Kidney (tissue), 14 donors: ENCODE results near the gene NHLH1. TPM values are rescaled to one million over a fixed set of nuclear protein-coding genes. Genes with fewer than 3 reads are reported as not detected.

Experiments
- DNase-seq, 5 donors: peaks; one replicate each; pipeline ENCODE4 v3.0.0-alpha.2; 2013 to 2020
- FAIRE-seq: peaks from 2 replicates; lab custom pipeline; 2012; peaks lifted over from hg19 to GRCh38; lab: Jason Lieb, UNC
- H3K27ac ChIP-seq, 2 donors: one replicate each; pipeline ENCODE4 v1.7.0; 2013; ENCODE audit warnings: low read depth in 2 of 2, low read length in 2 of 2, inconsistent platforms in 1 of 2
- H3K27me3 ChIP-seq: one replicate; pipeline ENCODE4 v1.7.1; 2013; ENCODE audit warnings: low read length, inconsistent platforms; ENCODE audit not compliant: control insufficient read depth, insufficient read depth
- H3K36me3 ChIP-seq, 3 donors: one replicate each; pipeline versions ENCODE4 v1.7.0 to v1.7.1; 2013; ENCODE audit warnings: low read length in 3 of 3, control low read depth in 1 of 3, inconsistent platforms in 1 of 3; ENCODE audit not compliant: insufficient read depth in 3 of 3, control insufficient read depth in 2 of 3
- H3K4me1 ChIP-seq, 3 donors: one replicate each; pipeline versions ENCODE4 v1.7.0 to v1.7.1; 2013; ENCODE audit warnings: low read length in 3 of 3, inconsistent platforms in 1 of 3, low read depth in 1 of 3; ENCODE audit not compliant: control insufficient read depth in 2 of 3, insufficient read depth in 2 of 3
- H3K4me3 ChIP-seq, 3 donors: one replicate each; pipeline versions ENCODE4 v1.7.0 to v1.8.1; 2013; ENCODE audit warnings: low read length in 3 of 3, control low read depth in 1 of 3, inconsistent platforms in 1 of 3
- H3K9ac ChIP-seq, 3 donors: one replicate each; pipeline versions ENCODE4 v1.7.0 to v1.7.1; 2013; ENCODE audit warnings: low read length in 3 of 3, control low read depth in 1 of 3, inconsistent platforms in 1 of 3
- H3K9me3 ChIP-seq, 3 donors: one replicate each; pipeline versions ENCODE4 v1.7.0 to v1.7.1; 2013; ENCODE audit warnings: low read length in 3 of 3, control low read depth in 1 of 3, inconsistent platforms in 1 of 3; ENCODE audit not compliant: control insufficient read depth in 2 of 3, insufficient read depth in 1 of 3
- intact Hi-C: fragments of 100-400 bp; cut with DNase I; formaldehyde crosslinking; loops from one replicate; pipeline ENCODE4 v1.11.1; 2022
- polyA plus RNA-seq: library from polyadenylated mRNA; stranded (reverse); fragments of 350-450 nt; fragmentation: Illumina TruSeq; extraction: RNeasy Lipid Tissue Mini Kit (QIAGEN cat#74804); gene quantifications from one replicate; pipeline ENCODE4 v1.2.3, GENCODE V29; 2014; ENCODE audit warnings: low read depth, low replicate concordance; ENCODE audit not compliant: insufficient read depth
- total RNA-seq: library from RNA; stranded (reverse); fragmentation: NEBNext Ultra II Directional; extraction: Animal tissue kit (Norgen Biotek cat#: 25700); gene quantifications from one replicate; pipeline ENCODE4 v1.2.1, GENCODE V29; 2021
- TF ChIP-seq, protein P1 (sequence below): IDR thresholded peaks from 3 replicates; pipeline ENCODE4 v1.5.1; 2012; ENCODE audit warnings: mild to moderate bottlenecking, moderate library complexity, borderline replicate concordance; ENCODE audit not compliant: insufficient read depth; ENCODE audit errors: extremely low read depth
- donor health status: control.
- donor health status: control.
- donor health status: control.
- donor health status: control.
- donor health status: control.
- donor health status: DM: yes; HTN: yes; CAD: no.
- donor health status: Normal renal cell carcinoma (clear cell type).

The NHLH1 gene
- total and polyA plus RNA-seq, 2 donors from 2014 or later = 0.09 TPM; not detected in 1

DNA sequence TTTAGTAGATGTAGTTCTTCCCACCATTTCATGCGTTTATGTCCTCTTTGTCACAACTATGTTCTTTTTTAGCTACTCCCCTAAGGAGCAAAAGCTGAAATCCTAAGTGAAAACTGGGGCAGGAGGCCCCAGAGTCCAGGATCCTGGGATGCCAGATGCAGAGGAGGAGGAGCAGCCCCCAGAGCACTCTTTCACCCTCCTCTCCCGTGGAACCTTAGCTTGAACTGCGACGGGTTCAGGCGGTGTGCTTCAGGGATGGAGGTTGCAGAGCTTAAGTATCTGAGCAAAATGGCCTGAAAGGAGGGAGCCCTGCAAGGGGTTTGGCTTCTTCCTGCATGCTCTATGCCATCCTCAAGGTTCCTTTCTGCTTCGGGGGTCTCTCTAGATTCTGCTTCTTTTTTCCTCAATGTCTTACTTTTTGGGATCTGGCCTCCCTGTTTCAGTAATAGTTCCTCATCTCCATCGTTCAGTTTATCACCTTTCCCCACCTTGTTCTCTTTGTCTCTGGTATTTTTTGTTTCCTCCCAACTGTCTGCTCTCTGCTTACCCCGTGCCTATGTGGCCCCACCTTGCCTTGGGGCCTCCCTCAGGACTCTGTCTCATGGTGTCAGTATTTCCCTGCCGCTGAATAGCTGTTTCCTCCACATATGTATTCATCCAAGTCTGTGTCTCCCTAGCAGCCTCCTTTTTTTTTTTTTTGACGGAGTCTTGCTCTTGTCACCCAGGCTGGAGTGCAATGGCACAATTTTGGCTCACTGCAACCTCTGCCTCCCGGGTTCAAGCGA lies 2.7 kb upstream of the NHLH1 start:
- TF ChIP-seq, protein P1, sequence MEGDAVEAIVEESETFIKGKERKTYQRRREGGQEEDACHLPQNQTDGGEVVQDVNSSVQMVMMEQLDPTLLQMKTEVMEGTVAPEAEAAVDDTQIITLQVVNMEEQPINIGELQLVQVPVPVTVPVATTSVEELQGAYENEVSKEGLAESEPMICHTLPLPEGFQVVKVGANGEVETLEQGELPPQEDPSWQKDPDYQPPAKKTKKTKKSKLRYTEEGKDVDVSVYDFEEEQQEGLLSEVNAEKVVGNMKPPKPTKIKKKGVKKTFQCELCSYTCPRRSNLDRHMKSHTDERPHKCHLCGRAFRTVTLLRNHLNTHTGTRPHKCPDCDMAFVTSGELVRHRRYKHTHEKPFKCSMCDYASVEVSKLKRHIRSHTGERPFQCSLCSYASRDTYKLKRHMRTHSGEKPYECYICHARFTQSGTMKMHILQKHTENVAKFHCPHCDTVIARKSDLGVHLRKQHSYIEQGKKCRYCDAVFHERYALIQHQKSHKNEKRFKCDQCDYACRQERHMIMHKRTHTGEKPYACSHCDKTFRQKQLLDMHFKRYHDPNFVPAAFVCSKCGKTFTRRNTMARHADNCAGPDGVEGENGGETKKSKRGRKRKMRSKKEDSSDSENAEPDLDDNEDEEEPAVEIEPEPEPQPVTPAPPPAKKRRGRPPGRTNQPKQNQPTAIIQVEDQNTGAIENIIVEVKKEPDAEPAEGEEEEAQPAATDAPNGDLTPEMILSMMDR = no peak
- Histone ChIP-seq H3K27ac (no peak overlapping the region), H3K9me3 (no peaks in the 10 kb centered on the region), H3K4me3 (no peak overlapping the region), H3K36me3 (peaks cover 0 to 5% (median 2%) of the 10 kb centered on the region in 3 donors), H3K4me1 (no peaks in the 10 kb centered on the region), H3K27me3 (no peaks in the 10 kb centered on the region), H3K9ac (no peak overlapping the region)
- intact Hi-C loops = no loop called here
- no peak for DNase-seq
- no peak for FAIRE-seq

DNA sequence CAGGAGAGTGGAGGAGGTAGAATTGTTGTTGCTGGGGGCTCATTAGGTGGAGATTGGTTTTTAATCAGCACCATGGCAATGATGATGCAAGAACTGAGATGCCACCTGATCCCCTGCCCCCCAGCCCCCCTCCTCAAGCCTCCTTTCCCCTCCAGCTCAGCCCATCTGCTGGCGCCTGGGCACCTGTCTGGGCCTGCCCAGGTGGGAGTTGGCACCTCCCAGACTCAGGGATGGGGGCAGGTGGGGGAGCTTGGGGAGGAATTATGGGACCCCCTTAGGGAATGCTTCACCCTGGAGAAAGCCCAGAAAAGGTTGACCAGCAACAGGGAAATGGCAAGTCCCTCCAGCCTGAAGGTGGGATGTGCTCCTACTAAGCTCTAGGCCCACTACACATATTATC lies 1.5 kb upstream of the NHLH1 start:
- H3K27me3 ChIP-seq = no peaks in the 10 kb centered on the region
- H3K36me3 ChIP-seq = peaks cover 0 to 4% (median 2%) of the 10 kb centered on the region in 3 donors
- H3K4me1 ChIP-seq = no peaks in the 10 kb centered on the region
- H3K4me3 ChIP-seq = no peak overlapping the region
- FAIRE-seq (no peak), DNase-seq (no peak)
- intact Hi-C loops = no loop called here
- TF ChIP-seq, protein P1 = no peak
- no peaks in the 10 kb centered on the region for H3K9me3 ChIP-seq
- no peak overlapping the region for H3K9ac ChIP-seq
- H3K27ac ChIP-seq = no peak overlapping the region

DNA sequence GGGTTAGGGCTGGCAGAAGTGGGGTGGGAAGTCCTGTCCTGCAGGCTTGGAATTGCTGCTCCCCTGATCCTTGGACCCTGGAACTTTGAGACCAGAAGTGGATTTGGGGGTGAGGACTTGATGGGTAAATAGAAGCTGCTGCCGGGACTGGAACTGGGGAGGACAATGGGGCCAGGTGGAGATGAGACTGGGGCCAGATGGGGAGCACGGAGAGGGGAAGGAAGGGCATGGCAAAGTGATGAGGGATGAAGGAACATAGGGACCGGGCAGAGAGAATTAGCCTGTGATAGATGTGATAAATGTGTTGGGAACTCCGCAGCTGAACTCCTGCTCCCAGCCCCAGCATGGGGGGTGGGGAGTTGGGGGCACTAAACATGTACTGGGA lies 637 bp downstream of the NHLH1 start:
- H3K36me3 ChIP-seq = no peaks in the 10 kb centered on the region
- no peak overlapping the region for H3K9ac ChIP-seq
- no peaks in the 10 kb centered on the region for H3K27me3 ChIP-seq
- no peaks in the 10 kb centered on the region for H3K9me3 ChIP-seq
- intact Hi-C loops = no loop called here
- no peak overlapping the region for H3K4me3 ChIP-seq
- DNase-seq = no peak
- no peaks in the 10 kb centered on the region for H3K4me1 ChIP-seq
- no peak for FAIRE-seq
- H3K27ac ChIP-seq = no peak overlapping the region
- TF ChIP-seq, protein P1 = no peak
